DMS79 treated with DMSO at 0.1 percent for 48 hours (cell line): ENCODE results near the gene CCNG2.
A peak's percentile ranks its signal among the peaks of the same experiment; 100 is the strongest.

Experiments
- DNase-seq: peaks from one replicate; lab custom pipeline; 2025; lab: John Stamatoyannopoulos, UW

Gene CCNG2

DNA sequence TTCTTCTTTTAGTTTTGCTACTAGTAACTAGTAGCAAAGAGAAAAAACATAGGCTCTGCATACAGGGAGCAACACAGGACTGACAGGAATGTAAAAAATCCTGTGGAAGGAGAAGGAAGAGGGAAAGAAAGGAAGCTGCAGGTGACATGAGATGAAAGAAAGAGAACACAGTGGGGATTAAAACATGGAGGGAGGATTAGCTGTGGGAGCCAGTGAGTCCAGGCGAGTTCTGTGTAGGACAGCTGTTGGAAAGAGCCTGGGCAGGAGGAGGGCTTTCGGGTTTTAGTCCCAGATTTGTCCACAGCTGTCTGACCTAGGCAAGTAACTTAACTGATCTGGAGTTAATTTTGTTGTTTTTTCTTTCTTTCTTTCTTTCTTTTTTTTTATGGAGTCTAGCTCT is 21.6 kb downstream of the CCNG2 start:
- DNase-seq, result no peak

DNA sequence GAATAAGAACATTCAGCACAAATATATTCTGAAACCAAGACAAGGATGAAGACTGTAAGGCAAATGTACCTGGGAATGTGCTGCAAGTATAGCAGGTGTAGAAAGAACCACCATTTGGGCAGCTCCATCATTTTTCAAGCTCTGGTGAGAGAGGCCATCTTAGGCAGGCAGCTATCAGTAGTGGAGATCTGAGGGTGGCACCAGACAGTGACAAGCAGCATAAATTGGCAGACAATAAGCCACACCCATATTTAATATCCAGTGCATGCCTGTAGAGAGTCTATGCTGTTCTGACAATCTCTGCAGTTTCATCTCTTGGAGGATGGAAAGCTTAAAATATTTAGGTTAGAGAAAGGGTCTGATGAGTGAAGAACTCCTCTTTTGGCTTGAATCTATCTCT is 22.5 kb downstream of the CCNG2 start:
- no peak for DNase-seq

DNA sequence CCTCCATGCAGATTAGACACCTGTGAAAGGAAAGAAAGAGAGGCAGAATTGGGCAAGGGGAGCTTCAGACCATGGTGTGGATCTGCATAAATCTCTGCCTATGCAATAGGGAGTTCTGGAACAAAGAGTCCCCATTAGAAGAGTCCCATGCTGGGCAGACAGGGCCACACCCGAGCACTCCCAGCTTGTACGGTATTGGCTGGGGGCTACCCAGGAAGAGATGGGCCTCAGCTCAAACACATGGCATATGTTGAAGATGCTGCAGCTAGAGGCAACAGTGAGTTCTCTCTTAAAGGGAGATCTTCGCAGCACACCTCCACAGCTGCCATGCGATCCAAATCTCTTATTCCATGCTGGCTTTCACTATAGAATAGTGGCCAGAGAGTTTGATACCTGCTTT is 24.7 kb downstream of the CCNG2 start:
- DNase-seq, result no peak

DNA sequence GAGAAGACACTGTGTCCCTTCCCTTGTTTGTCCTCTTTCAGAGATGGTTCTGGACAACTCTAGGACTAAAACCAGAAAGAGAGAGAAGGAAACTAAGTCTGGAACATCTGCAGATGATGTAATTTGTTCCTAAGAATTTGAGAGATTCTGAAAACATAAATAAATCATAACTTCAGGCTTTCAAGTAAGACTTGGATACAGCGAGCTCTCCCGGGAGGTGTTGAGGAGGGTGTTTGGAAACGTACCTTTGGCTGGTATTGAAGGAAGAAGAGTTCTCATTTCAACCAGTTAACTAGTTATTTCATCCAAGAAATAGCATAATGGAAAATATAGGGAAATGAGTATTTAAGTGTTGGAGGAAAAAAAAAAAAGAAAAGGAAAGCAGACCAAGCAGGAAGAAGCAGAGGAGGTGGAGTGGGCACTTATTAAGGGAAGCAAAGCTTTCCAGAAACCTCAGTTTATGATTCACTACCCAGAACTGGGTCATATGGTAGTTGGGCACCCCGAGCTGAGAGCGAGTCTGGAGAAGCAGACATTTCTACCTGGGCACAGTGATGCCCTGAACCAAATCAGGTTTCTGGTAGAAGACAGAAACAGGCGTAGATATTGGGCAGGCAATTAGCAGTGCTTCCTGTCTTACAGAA is 26.9 kb downstream of the CCNG2 start:
- no peak for DNase-seq

DNA sequence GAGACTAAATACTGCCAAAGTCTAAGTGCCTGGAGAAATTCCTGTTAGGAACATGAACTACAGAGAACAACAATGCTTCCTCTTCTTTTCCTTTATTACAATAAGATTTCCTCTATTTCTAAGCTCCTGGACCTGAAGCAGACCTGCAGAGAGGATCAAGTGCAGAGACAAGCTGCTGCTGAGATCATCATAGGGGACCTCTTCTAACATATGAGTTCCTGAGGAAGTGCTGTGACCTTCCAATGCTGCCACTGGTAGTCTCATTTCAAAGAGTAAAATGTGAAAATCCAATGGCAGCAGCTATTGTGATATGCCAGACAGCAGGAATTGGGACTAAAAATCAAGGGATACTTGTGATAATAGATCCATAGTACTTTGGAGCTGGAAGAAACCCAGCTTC is 28.0 kb downstream of the CCNG2 start:
- no peak for DNase-seq

DNA sequence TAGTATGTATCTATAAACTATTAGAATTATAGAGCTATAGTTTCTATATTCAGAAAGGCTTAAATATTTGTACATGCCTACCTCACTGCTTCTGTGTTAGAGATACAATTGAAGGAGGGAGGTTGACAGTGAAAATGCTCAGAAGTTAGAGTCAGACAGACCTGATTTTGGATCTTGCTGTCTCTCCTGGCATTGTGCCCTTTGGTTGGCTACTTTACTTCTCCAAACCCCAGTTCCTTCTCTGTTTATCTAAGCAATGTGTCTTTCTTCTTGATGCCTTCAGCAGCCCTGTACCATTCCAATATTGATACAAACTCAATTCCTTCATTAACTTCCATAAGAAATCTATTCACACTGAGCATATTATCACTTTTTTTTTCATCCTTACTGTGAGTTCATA is 28.7 kb downstream of the CCNG2 start:
- DNase-seq, result no peak

DNA sequence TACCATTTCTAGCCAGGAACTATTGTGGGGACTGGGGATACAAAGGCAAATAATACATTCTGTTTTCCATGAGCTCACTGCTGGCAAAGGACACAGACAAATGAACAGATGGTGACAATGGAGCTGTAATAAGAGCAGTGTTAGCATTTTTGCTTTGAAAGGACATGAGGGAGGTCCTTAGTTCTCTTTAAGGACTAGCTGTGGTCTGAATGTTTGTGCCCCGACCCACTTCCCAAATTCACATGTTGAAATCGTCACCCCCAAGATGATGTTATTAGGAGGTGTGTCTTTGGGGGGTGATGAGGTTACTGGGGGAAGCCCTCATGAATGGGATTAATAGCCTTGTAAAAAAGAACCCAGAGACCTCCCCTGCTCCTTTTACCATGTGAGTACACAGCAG is 30.3 kb downstream of the CCNG2 start:
- DNase-seq, result no peak

DNA sequence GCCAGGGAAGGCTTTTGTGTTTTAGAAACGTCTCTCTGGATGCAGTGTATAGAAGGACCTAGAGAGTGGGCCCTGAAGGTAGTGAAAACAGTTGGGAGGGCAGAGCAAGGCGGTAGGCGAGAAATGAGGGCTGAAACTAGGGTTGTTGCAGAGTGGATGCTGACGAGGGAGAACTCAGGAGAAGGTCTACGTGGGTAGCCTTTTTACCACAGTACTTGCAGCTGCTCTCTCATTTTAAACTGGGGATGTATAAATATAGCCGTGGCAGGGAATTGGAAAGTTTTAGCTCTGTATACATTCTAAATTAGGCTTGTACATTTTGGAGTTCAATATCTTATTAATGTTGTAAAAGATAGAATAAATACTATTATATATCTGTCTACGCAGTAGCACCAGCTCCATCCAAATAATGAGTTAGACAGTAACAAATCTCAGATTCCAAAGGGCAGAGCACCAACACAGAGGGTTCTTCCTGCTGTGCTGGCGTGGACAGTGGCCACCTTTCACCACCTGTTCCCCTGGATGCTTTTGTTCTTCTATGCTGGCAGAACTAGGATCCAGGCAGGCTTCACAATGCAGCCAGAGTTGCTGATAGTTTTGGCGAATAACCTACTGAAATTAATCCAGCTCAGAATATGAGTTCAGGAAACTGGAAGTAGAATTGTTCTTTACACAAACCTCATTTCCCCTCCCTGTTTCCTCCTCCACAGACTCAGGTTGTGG is 31.7 kb downstream of the CCNG2 start:
- DNase-seq, result no peak

DNA sequence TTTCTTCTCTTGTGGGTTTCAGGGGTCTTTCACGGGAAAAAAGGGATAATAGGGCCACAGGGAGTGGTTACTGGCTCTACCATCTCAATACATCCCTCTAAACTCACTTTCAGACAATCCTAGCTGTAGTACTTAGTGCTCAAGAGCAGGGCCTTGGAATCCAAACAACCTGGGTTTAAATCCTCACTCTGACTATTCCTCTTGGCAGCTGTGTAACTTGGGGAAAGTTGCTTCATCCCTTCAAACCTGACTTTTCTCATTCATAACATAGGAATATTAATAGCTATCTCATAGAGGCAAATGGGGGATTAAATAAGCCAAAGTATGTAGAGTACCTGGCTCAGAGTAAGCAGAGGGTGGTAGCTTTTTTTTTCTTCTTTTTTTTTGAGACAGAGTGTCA is 32.4 kb downstream of the CCNG2 start:
- DNase-seq, result no peak

DNA sequence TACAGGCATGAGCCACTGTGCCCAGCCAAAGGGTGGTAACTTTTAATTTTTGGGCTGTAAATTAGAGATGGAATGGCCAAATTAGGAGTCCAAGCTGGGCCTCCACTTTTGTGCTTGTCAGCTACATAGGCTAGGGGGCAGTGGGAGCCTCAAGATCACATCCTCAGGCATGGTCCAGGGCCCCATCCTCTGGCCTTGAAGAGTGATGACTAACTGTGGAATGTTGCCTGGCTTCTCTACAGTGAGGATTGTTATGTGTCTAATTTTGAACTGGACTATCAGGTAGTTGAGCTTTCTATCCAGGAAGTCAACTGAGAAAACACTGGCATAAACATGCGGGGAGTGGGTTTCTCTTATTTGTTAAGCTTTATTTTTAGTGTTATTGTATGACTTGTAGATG is 33.0 kb downstream of the CCNG2 start:
- DNase-seq, result no peak

DNA sequence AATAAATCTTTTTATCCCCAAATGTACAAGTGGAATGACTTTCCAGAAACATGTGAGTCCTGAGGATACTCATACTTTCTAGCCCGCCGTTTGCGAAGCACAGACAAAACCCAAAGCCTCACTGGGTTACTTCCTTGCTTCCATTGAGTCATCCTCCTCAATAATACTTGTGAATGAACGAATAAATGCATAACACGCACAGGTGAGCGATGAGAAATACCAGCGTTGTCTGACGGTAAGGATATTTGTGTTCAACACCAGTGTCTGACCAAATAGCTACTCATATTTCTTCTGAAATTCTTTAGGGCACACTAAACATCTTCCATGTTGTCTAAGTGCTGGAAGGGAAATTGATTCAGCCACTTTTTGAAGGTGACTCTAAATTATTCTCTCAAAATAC is 36.0 kb downstream of the CCNG2 start:
- DNase-seq, result no peak

DNA sequence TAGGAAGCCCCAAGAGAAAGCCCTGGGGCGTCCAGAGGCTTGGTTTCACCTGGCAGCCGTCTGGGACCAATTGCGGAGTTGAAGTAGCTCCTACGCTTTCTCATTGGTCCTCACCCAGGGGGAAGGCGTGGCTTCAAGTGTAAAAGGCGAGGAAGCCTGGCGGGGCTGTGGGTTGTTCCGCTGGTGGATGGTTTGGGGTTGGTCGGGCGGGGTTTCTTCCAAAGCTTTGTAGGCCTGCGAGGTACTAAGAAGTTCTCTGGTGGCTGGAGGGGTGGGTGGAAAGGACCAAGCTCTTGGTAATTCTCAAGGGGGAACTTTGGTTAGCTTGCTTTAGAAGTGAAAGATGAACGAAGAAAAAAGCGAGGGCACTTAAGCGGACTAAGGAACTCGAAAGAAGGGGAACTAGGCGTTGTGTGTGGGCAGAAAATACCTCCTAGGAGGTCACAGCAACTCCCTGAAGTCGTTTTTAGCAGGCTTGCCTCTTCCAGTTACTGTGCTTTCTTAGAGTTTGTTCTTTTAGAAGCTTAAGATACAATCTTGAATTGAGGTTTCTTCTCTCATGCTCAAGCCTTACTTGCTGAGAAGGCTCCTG is 36.6 kb downstream of the CCNG2 start:
- DNase-seq, result no peak

DNA sequence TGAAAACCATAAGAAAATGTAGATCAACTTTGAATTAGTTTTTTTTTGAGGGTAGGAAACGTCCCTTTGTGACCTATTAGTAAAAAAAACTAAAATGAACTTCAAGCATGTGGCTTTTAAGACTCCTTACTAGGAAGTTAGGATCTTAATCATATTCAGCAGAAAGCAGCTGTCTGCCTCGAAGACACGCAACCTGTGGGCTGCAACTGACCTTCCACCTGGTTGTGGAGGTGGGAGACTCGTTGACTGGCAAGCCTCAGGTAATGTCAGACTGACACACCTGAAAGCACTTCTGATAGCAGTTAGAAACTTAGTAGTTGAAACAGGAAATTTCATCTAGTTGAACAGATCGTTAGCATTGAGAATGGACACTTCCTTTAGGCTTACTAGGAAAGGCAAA is 37.4 kb downstream of the CCNG2 start:
- no peak for DNase-seq

DNA sequence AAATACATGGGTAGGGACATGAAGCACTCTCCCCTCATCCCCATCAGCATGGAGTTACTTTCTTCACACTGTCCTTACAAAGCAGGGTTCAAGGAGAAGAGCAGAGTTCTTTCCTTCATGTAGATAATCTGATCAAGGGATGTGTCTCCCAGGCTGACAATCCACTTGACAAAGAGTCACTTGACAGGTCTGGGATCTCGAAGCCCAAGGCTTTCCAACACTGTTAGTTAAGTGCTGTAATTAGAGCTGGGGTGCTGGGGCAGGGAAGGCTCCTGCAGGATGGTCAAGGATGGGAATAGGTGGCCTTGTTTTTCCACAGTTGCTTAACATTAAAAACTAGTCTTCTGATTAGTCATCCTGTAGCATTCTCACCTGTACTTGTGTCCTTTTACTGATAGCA is 38.0 kb downstream of the CCNG2 start:
- DNase-seq, result no peak

DNA sequence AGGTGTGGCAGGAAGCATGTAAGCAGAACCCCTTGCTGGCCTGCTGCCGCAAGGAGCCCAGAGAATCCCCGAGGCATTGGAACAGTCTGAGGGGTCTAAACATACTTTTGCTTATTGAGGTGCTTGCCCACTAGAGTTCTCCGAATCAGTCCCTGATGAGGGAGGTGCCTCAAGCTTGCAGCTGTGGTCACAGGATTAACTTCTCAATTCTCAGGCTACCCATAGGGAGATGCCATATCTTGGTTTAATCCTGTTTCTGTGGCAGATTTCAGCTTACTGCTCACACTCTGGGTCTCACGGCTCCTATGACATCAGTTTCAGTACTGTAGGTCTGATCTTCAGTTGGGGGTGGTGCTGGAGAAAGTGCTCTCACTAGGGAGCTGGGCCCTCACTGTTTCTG is 39.9 kb downstream of the CCNG2 start:
- DNase-seq, result no peak

DNA sequence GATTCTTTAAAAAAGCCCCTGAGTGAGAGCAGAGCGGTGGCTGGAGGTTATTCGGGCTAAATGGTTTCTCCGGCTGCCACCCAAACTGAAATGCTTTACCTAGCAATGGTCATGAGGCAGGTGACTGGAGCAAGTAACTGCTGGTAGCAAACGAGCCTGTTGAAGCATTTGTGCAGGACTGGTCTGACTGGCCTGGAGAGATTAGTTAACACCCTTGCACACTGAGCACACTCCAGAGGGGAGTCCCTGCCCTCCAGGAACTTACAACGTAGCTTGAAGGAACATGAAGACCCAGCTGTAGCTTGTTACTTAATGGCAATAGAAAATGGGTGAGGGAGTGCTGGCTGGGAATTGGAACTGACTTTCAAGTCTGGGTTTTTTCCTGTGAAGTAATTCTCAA is 40.4 kb downstream of the CCNG2 start:
- DNase-seq, result no peak

DNA sequence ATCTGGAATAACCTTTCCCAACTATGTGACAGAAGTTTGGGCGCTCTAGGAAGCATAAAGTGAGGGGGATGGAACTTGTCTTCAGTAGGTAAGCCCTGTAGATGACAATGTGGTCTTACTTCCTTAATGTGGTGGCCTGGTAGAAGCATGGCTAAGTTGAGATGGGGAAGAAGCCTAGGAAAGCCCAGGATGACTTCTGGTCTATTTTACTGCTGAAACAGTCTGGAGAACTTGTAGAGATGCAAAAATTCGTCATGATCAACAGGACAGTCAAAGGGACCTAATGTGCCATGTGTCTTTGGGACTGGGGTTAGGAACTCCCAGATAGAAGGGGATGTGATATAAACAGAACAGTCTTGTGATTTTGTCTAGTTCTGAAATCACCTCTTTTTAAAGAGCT is 40.8 kb downstream of the CCNG2 start:
- DNase-seq, result no peak

DNA sequence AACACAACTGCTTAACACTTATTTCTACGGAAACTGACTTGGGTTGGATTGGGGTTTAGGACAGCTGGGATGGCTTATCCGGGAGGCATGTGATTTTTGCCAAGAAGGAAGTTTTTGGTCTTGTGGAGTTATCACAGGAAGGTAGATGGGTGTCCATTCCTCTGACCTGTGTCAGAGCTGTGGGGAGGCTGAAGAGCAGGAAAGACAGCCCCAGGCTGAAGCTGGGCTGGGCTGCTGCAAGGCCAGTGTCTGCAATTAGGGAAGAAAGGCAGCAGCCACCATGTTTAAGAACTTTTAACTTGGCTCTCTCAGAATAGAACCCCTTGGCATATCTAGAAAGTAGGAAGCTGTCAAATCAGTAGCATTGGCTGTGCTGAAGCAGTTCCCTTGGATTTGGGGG is 42.3 kb downstream of the CCNG2 start:
- DNase-seq, result no peak

DNA sequence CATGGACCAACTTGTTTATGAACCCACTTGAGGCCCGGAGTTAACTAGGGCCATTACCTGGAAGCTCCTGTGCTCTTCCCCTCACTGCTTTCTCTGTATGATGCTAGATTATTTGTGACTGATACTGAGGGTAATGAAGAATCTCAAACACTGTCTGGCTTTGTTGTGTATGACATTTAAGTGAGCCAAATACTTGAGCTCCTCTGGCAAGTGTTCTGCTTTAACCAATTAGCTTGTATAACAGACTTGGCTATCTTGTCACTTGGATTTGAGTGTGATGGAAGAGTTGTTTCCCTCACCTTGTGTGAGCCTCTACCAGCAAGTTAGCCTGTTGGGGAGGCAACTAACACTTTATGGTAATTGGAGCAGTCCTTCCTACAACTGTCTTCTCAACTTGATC is 42.7 kb downstream of the CCNG2 start:
- DNase-seq, result no peak

DNA sequence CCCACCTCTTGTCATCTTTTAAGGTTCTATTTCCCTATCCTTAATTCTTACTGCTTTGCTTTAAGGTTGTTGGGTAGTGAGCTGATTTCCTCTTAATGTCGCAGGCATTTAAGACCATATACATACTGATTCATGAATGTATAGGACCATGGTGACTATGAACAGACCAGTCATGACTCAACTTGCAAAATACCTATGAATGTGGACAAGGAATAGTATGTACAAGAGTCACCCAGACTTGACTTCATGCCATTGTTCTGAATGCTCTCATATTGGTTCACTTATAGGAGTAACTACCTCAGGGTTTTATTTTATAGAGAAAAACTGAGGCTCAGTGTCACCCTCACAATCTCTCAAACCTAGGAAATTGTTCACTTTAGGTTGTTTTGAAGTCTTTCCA is 44.3 kb downstream of the CCNG2 start:
- no peak for DNase-seq

DNA sequence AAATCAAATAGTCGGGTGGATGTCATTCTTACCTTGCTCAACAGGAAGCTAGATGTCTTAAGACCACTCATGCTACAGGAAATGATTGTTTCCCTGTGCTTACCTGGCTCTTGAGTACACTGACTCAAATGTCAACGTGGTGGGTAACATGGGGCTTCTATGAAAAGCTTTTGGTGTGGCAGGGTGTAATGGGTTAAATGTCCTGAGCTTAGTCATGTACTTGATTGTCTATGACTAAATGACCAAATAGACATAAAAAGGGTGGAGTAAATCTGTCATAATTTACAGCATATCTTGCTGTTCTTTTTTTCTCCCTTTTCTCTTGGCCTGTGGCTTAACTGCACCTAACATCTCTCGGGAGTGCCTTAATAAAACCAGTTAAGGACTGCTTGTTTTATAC is 44.9 kb downstream of the CCNG2 start:
- no peak for DNase-seq

DNA sequence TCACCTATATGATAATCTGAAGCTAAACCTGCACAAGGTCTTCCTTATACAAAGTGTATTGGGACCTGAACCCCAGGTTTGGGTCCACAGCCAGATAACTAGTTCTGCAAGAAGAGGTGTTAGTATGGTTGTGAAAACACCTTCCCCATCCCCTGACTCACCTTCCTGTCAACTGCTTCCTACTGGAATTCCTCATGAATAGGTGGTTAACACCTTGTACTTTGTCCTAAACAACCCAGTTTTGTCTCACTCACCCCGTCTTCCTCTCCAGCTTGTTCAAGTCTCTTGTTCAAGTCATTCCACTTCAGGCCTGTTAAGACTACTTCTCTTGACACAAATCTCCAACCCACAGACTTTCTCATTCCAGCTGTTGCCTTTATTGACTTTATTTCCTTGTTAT is 45.5 kb downstream of the CCNG2 start:
- DNase-seq, result no peak

DNA sequence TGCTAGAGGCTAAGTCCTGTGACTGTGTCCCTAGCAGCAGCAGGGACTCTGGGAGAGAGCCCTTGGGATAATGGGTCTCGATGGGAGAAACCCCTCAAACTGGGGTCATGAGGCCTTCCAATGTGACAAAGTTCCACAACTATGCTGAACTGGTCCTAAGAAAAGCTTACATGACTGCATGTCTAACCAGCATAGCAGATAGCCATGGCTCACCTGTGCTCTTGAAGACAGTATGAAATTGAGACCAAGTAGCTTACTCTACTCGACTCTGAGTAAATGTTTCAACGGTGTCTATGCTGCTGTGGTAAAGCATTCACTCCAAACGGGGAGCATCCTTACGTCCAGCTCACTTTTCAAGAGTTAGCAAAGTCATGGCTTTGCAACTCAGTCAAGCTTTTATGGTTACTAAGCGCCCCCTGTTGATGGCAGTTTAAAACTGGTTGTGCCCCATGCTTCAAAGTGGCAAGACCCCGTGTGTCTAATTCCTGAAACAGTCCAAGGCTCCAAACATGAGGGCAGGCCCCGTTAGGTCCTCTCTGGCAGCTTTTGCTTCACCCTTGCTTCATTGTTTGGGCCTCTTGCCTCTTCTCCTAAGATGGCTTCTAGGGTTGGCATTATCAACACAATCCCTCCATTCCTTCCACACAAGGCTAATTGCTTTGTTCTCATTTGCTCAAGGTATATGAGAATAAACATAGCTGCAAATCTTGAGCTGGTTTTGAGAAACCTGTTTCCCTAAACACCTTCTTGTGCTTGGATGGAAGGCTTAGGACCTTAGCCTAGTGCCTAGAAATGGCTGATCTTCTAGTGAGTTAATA is 46.6 kb downstream of the CCNG2 start:
- DNase-seq, result peak; percentile 5
